Measurements from ENCODE around the gene TPSG1. TPM values are rescaled to one million over a fixed set of nuclear protein-coding genes. Genes with fewer than 3 reads are reported as not detected.

Gene TPSG1
- total and polyA plus RNA-seq, 10 of the 15 experiments (the other 5 are each of a cell fraction or from before 2014, with no cell fraction given), result not detected

DNA sequence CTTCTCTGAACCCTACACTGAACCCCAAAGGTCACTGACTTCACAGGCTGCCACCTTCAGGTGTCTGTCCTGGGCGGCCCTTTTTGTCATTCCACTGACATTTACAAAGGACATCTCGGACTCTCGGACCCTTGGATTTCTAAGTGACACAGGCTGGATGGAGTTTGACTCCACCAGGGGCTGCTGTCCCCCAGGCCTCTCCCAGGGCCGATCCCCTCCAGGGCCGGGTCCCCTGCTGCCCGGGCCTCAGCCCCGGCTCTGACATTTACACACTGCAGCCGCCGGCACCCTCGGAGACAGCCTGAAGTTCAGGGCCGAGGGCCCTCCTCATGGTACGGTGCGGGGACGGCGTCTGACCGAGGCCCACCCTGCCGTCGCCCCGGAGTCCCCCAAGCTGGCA, 48.0 kb downstream of the TPSG1 start:
- Histone ChIP-seq H3K4me2 (ENCODE audit: control insufficient read depth, insufficient read depth) (no peak overlapping the region), H3K36me3 (ENCODE audit: control insufficient read depth in 2 of 2, insufficient read depth in 2 of 2, low read length in 1 of 2) (no peaks in the 10 kb centered on the region), H2AFZ (ENCODE audit: control insufficient read depth, low read depth, low read length) (no peak overlapping the region), H3K79me2 (ENCODE audit: control insufficient read depth, insufficient read depth, low read length) (no peaks in the 10 kb centered on the region), H3K27me3 (replicated peaks in 1 of 2; ENCODE audit: control insufficient read depth in 2 of 2, insufficient read depth in 2 of 2, low read length in 1 of 2) (no peaks in the 10 kb centered on the region), H3K9me3 (replicated peaks; ENCODE audit: control insufficient read depth, insufficient read depth, low read length) (no peaks in the 10 kb centered on the region), H3K27ac (ENCODE audit: control insufficient read depth, insufficient read depth) (no peak overlapping the region), H3K9ac (ENCODE audit: control insufficient read depth, insufficient read depth, low read length) (no peak overlapping the region), H3K4me3 (no peak overlapping the region), H4K20me1 (ENCODE audit: control insufficient read depth, insufficient read depth) (no peaks in the 10 kb centered on the region), H3K4me1 (ENCODE audit: control insufficient read depth, insufficient read depth, low read length) (no peaks in the 10 kb centered on the region)
- in situ Hi-C loops (cut with MboI), result no loop called here
- DNase-seq (ENCODE audit: low read depth, low spot score), result no peak
- ChIA-PET POLR2A (no interaction called here), CTCF (no interaction called here), RAD21 (ENCODE audit: unreplicated experiment) (no interaction called here), SMC1A (ENCODE audit: uncharacterized antibody, unreplicated experiment) (no interaction called here)
- FAIRE-seq, result no peak
- ATAC-seq, result no peak
- BruUV-seq (replicated peaks), result no TSS peak
- intact Hi-C loops (cut with micrococcal nuclease; ENCODE audit: unreplicated experiment), result no loop called here
- WGBS (ENCODE audit: insufficient coverage, insufficient replicate concordance, low lambda C conversion rate, missing lambda C conversion rate), result 52% methylated on average over 19 of the region's 19 CpGs
- TF ChIP-seq TBL1XR1 (IDR thresholded peaks at IDR 0.05; ENCODE audit: low read depth, low read length) (no peak), FOS (IDR thresholded peaks at IDR 0.05; ENCODE audit: borderline replicate concordance, extremely low read depth, insufficient read length) (no peak), MYC (IDR thresholded peaks at IDR 0.05; ENCODE audit: insufficient read depth, insufficient read length, insufficient replicate concordance, low read length, severe bottlenecking) (no peak)

DNA sequence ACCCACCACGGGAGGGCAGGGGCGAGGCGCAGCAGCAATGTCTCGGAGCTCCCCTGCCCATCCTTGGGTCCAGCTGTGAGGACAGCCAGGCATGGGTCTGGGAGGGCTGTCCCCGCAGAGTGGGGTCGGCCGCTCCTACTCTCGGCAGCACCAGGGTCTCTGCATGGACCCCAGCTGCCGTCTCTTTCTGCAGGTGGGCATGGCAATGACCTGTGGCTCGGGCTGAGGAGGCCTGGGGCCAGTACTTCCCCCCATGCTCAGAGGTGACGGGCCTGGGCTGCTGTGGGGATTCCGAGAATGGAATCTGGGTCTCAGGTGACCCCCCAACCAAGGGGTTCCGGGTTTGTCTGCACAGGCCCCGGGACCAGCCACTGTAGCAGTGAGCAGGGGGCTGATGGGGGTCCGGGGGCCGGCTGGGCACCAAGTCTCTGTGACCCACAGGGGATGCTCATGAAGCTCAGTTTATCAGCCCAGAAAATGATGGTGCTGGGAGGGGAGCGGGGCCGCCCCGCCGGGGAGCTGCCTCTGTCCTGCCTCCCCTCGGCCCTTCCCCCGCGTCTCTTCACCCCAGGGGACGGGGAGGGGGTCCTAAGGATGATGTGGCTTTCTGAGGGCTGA, 48.7 kb downstream of the TPSG1 start:
- no peaks in the 10 kb centered on the region for H3K4me1 ChIP-seq (ENCODE audit: control insufficient read depth, insufficient read depth, low read length)
- WGBS (ENCODE audit: insufficient coverage, insufficient replicate concordance, low lambda C conversion rate, missing lambda C conversion rate), result 23% methylated on average over 19 of the region's 24 CpGs
- no peak overlapping the region for H3K27ac ChIP-seq (ENCODE audit: control insufficient read depth, insufficient read depth)
- DNase-seq (ENCODE audit: low read depth, low spot score), result no peak
- intact Hi-C loops (cut with micrococcal nuclease; ENCODE audit: unreplicated experiment) (no loop called here), in situ Hi-C loops (cut with MboI) (no loop called here)
- H3K27me3 ChIP-seq (replicated peaks in 1 of 2; ENCODE audit: control insufficient read depth in 2 of 2, insufficient read depth in 2 of 2, low read length in 1 of 2), result no peaks in the 10 kb centered on the region
- ATAC-seq, result no peak
- ChIA-PET CTCF (no interaction called here), POLR2A (no interaction called here), SMC1A (ENCODE audit: uncharacterized antibody, unreplicated experiment) (no interaction called here), RAD21 (ENCODE audit: unreplicated experiment) (no interaction called here)
- H3K4me2 ChIP-seq (ENCODE audit: control insufficient read depth, insufficient read depth), result no peak overlapping the region
- BruUV-seq (replicated peaks), result no TSS peak
- H2AFZ ChIP-seq (ENCODE audit: control insufficient read depth, low read depth, low read length), result no peak overlapping the region
- FAIRE-seq, result no peak
- H4K20me1 ChIP-seq (ENCODE audit: control insufficient read depth, insufficient read depth), result no peaks in the 10 kb centered on the region
- no peak overlapping the region for H3K9ac ChIP-seq (ENCODE audit: control insufficient read depth, insufficient read depth, low read length)
- no peaks in the 10 kb centered on the region for H3K9me3 ChIP-seq (replicated peaks; ENCODE audit: control insufficient read depth, insufficient read depth, low read length)
- H3K36me3 ChIP-seq (ENCODE audit: control insufficient read depth in 2 of 2, insufficient read depth in 2 of 2, low read length in 1 of 2), result no peaks in the 10 kb centered on the region
- H3K4me3 ChIP-seq, result no peak overlapping the region
- H3K79me2 ChIP-seq (ENCODE audit: control insufficient read depth, insufficient read depth, low read length), result no peaks in the 10 kb centered on the region
- TF ChIP-seq DPF2 (IDR thresholded peaks at IDR 0.05), result no peak
- no peak for TF ChIP-seq PML (IDR thresholded peaks at IDR 0.05; ENCODE audit: low read length)
- TF ChIP-seq KDM1A (IDR thresholded peaks at IDR 0.05; ENCODE audit: borderline replicate concordance), result no peak
- TF ChIP-seq PAX8 (IDR thresholded peaks at IDR 0.05), result no peak
- TF ChIP-seq POLR2AphosphoS2 (IDR thresholded peaks at IDR 0.05; ENCODE audit: low read depth, low read length), result no peak
- TF ChIP-seq, protein P1, sequence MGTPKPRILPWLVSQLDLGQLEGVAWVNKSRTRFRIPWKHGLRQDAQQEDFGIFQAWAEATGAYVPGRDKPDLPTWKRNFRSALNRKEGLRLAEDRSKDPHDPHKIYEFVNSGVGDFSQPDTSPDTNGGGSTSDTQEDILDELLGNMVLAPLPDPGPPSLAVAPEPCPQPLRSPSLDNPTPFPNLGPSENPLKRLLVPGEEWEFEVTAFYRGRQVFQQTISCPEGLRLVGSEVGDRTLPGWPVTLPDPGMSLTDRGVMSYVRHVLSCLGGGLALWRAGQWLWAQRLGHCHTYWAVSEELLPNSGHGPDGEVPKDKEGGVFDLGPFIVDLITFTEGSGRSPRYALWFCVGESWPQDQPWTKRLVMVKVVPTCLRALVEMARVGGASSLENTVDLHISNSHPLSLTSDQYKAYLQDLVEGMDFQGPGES (IDR thresholded peaks at IDR 0.05), result no peak
- TF ChIP-seq, protein P2, sequence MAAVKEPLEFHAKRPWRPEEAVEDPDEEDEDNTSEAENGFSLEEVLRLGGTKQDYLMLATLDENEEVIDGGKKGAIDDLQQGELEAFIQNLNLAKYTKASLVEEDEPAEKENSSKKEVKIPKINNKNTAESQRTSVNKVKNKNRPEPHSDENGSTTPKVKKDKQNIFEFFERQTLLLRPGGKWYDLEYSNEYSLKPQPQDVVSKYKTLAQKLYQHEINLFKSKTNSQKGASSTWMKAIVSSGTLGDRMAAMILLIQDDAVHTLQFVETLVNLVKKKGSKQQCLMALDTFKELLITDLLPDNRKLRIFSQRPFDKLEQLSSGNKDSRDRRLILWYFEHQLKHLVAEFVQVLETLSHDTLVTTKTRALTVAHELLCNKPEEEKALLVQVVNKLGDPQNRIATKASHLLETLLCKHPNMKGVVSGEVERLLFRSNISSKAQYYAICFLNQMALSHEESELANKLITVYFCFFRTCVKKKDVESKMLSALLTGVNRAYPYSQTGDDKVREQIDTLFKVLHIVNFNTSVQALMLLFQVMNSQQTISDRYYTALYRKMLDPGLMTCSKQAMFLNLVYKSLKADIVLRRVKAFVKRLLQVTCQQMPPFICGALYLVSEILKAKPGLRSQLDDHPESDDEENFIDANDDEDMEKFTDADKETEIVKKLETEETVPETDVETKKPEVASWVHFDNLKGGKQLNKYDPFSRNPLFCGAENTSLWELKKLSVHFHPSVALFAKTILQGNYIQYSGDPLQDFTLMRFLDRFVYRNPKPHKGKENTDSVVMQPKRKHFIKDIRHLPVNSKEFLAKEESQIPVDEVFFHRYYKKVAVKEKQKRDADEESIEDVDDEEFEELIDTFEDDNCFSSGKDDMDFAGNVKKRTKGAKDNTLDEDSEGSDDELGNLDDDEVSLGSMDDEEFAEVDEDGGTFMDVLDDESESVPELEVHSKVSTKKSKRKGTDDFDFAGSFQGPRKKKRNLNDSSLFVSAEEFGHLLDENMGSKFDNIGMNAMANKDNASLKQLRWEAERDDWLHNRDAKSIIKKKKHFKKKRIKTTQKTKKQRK (IDR thresholded peaks at IDR 0.05; ENCODE audit: low read depth, low read length), result no peak
- no peak for TF ChIP-seq NRF1 (conservative IDR thresholded peaks at IDR 0.05; ENCODE audit: low read depth, low read length)

All from GM12878 (cell line).